Fibroblast of lung (primary cell): ENCODE results near the gene FREM1.
A peak's percentile ranks its signal among the peaks of the same experiment; 100 is the strongest.

Source experiments
- EZH2 ChIP-seq: IDR thresholded peaks from 2 replicates; pipeline ENCODE4 v1.5.1; 2012; ENCODE audit warnings: low read length, control low read depth, mild to moderate bottlenecking; ENCODE audit errors: missing control alignments
- TF ChIP-seq, protein P1 (sequence below), 2 donors: IDR thresholded peaks in 1 of 2; conservative IDR thresholded peaks in 1 of 2; 1 replicate in 1 of 2; 2 replicates in 1 of 2; pipeline ENCODE4 v1.5.1; 2011 to 2012; ENCODE audit warnings: low read length in 2 of 2, control low read depth in 1 of 2, inconsistent platforms in 1 of 2, low read depth in 1 of 2, mild to moderate bottlenecking in 1 of 2

GRCh38 chr9:14768405-14769229, 141.6 kb downstream of the FREM1 start:
- TF ChIP-seq, protein P1, sequence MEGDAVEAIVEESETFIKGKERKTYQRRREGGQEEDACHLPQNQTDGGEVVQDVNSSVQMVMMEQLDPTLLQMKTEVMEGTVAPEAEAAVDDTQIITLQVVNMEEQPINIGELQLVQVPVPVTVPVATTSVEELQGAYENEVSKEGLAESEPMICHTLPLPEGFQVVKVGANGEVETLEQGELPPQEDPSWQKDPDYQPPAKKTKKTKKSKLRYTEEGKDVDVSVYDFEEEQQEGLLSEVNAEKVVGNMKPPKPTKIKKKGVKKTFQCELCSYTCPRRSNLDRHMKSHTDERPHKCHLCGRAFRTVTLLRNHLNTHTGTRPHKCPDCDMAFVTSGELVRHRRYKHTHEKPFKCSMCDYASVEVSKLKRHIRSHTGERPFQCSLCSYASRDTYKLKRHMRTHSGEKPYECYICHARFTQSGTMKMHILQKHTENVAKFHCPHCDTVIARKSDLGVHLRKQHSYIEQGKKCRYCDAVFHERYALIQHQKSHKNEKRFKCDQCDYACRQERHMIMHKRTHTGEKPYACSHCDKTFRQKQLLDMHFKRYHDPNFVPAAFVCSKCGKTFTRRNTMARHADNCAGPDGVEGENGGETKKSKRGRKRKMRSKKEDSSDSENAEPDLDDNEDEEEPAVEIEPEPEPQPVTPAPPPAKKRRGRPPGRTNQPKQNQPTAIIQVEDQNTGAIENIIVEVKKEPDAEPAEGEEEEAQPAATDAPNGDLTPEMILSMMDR (conservative IDR thresholded peaks at IDR 0.05 in 1 of 2, IDR thresholded peaks at IDR 0.05 in 1 of 2; ENCODE audit: low read depth in 1 of 2, low read length in 2 of 2): peak; percentile 62 to 65
- no peak for TF ChIP-seq EZH2
